ENCODE data around the gene GPR162. TPM values are rescaled to one million over a fixed set of nuclear protein-coding genes. Genes with fewer than 3 reads are reported as not detected.

GPR162 gene
- polyA plus RNA-seq, 3 donors, result 15.1 to 81.7 (median 16.0) TPM

GRCh38 chr12:6829536-6830220 lies 8.1 kb downstream of the GPR162 start:
- Histone ChIP-seq H3K9me3 (replicated peaks in 1 of 2; ENCODE audit: control insufficient read depth in 1 of 2, insufficient read depth in 1 of 2, low read length in 2 of 2) (peaks cover 0 to 6% of the 10 kb centered on the region in 2 donors), H3K27ac (ENCODE audit: low read depth in 1 of 2, low read length in 2 of 2) (no peak overlapping the region), H2AFZ (ENCODE audit: insufficient read depth, low read depth, low read length, poor library complexity, severe bottlenecking) (no peak overlapping the region), H3K4me1 (ENCODE audit: control insufficient read depth in 1 of 2, insufficient read depth in 2 of 2, low read length in 2 of 2) (peaks cover 15 to 30% of the 10 kb centered on the region in 2 donors), H3K79me2 (ENCODE audit: insufficient read depth, low read length) (no peaks in the 10 kb centered on the region), H3K4me2 (replicated peaks; ENCODE audit: extremely low read depth, low read length, poor library complexity, severe bottlenecking) (peak overlapping the region; percentile 98), H3K27me3 (ENCODE audit: control insufficient read depth in 2 of 2, insufficient read depth in 2 of 2, low read length in 2 of 2) (peaks cover 12 to 49% of the 10 kb centered on the region in 2 donors), H4K20me1 (ENCODE audit: insufficient read depth, low read length) (peaks cover 24% of the 10 kb centered on the region), H3K9ac (ENCODE audit: insufficient read depth, low read length, poor library complexity, severe bottlenecking) (peak overlapping the region; percentile 53), H3K36me3 (replicated peaks in 1 of 2; ENCODE audit: control insufficient read depth in 1 of 2, insufficient read depth in 2 of 2, low read length in 2 of 2) (no peaks in the 10 kb centered on the region), H3K4me3 (replicated peaks in 1 of 3; ENCODE audit: low read depth in 2 of 3, low read length in 3 of 3) (peak overlapping the region in 1 of 3 experiments; percentile 82)
- TF ChIP-seq CTCF (IDR thresholded peaks at IDR 0.05), result no peak
- WGBS (ENCODE audit: insufficient coverage), result 77% methylated on average over 14 of the region's 19 CpGs
- Mint-ChIP-seq H3K36me3 (peaks cover 10 to 21% of the 10 kb centered on the region in 2 donors), H3K4me3 (peak overlapping the region; percentile 84 to 95), H3K27ac (no peak overlapping the region), H3K27me3 (ENCODE audit: low read depth in 3 of 3) (peaks cover 48 to 64% (median 54%) of the 10 kb centered on the region in 3 donors), H3K4me1 (peaks cover 24% of the 10 kb centered on the region), H3K9me3 (peaks cover 0 to 12% (median 8%) of the 10 kb centered on the region in 7 donors)
- DNase-seq, result no peak
- intact Hi-C loops (cut with micrococcal nuclease), result loop anchor here (5.0 kb wide), 3 partner anchors 37 to 207 kb away; no protein-coding TSS in a partner anchor

- no peak for DNase-seq
- Histone ChIP-seq H3K27ac (ENCODE audit: low read depth in 1 of 2, low read length in 2 of 2) (no peak overlapping the region), H4K20me1 (ENCODE audit: insufficient read depth, low read length) (peaks cover 22% of the 10 kb centered on the region), H3K9ac (ENCODE audit: insufficient read depth, low read length, poor library complexity, severe bottlenecking) (no peak overlapping the region), H3K4me1 (ENCODE audit: control insufficient read depth in 1 of 2, insufficient read depth in 2 of 2, low read length in 2 of 2) (peaks cover 15 to 27% of the 10 kb centered on the region in 2 donors), H2AFZ (ENCODE audit: insufficient read depth, low read depth, low read length, poor library complexity, severe bottlenecking) (no peak overlapping the region), H3K4me2 (replicated peaks; ENCODE audit: extremely low read depth, low read length, poor library complexity, severe bottlenecking) (no peak overlapping the region), H3K79me2 (ENCODE audit: insufficient read depth, low read length) (no peaks in the 10 kb centered on the region), H3K36me3 (replicated peaks in 1 of 2; ENCODE audit: control insufficient read depth in 1 of 2, insufficient read depth in 2 of 2, low read length in 2 of 2) (no peaks in the 10 kb centered on the region), H3K9me3 (replicated peaks in 1 of 2; ENCODE audit: control insufficient read depth in 1 of 2, insufficient read depth in 1 of 2, low read length in 2 of 2) (peaks cover 0 to 6% of the 10 kb centered on the region in 2 donors), H3K27me3 (ENCODE audit: control insufficient read depth in 2 of 2, insufficient read depth in 2 of 2, low read length in 2 of 2) (peaks cover 12 to 49% of the 10 kb centered on the region in 2 donors), H3K4me3 (replicated peaks in 1 of 3; ENCODE audit: low read depth in 2 of 3, low read length in 3 of 3) (no peak overlapping the region)
- Mint-ChIP-seq H3K4me1 (peaks cover 20% of the 10 kb centered on the region), H3K27ac (peak overlapping the region in 1 of 7 donors; percentile 46), H3K4me3 (peak overlapping the region in 1 of 2 donors; percentile 95), H3K27me3 (ENCODE audit: low read depth in 3 of 3) (peaks cover 46 to 57% (median 52%) of the 10 kb centered on the region in 3 donors), H3K36me3 (peaks cover 6 to 15% of the 10 kb centered on the region in 2 donors), H3K9me3 (peaks cover 0 to 12% (median 8%) of the 10 kb centered on the region in 7 donors)
- WGBS (ENCODE audit: insufficient coverage), result 80% methylated on average over 2 of the region's 11 CpGs
- no peak for TF ChIP-seq CTCF (IDR thresholded peaks at IDR 0.05)
- intact Hi-C loops (cut with micrococcal nuclease), result no loop called here
These were observed 8.8 kb downstream of the GPR162 start for GRCh38 chr12:6830286-6830890.

Data from CD14-positive monocyte (primary cell).